Measurements from ENCODE around the gene SLC25A12. TPM values are rescaled to one million over a fixed set of nuclear protein-coding genes. Genes with fewer than 3 reads are reported as not detected.
"Not testable (repeated sequence)": the region's sequence is repeated elsewhere in the genome, so short reads cannot be mapped to it uniquely, and the experiment has no call there.

SLC25A12 gene, protein sequence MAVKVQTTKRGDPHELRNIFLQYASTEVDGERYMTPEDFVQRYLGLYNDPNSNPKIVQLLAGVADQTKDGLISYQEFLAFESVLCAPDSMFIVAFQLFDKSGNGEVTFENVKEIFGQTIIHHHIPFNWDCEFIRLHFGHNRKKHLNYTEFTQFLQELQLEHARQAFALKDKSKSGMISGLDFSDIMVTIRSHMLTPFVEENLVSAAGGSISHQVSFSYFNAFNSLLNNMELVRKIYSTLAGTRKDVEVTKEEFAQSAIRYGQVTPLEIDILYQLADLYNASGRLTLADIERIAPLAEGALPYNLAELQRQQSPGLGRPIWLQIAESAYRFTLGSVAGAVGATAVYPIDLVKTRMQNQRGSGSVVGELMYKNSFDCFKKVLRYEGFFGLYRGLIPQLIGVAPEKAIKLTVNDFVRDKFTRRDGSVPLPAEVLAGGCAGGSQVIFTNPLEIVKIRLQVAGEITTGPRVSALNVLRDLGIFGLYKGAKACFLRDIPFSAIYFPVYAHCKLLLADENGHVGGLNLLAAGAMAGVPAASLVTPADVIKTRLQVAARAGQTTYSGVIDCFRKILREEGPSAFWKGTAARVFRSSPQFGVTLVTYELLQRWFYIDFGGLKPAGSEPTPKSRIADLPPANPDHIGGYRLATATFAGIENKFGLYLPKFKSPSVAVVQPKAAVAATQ
- 25.2 TPM for total RNA-seq

DNA sequence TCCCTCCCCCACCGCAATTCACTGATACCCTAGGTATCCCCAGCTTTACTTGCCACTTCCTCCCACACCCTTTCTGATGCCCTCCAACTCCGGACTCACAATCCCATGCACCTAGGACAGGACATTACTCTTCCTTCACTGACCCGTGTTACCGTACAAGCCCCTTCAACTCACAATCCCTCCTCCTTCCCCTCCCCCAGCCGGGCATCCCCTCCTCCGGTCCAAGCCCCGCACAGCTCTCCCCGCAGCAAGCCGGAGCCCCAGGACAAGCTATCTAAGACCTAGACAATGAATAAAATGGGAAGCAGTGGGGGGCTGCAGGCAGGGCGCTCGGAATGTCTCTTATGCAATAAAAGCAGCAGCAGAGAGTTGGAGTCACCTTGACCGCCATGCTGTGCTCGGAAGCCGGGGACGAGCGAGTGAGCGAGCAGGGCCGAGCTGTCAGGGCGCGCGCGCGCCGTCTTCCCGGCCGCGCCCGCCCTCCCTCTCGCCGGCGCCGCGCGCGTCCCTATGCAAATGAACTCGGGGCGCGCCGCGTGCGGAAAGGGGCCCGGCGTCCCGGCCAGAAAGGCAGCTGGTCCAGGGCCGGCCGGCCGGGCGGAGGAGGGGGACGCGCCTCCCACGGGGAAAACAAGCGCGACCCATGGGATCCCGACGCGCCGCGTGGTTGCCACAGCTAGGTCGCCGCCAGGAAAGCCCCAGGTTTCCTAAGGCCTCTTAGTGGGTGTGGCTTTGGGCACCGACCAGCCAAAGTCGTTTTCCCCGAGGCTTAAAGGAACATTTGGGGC lies at the start of gene SLC25A12:
Gene SLC25A12, minus strand, starts transcription at position 421 of the 788 bp plus-strand sequence. Its CDS starts 30 bp downstream, at position 391.
- DNase-seq: peak; percentile 73

DNA sequence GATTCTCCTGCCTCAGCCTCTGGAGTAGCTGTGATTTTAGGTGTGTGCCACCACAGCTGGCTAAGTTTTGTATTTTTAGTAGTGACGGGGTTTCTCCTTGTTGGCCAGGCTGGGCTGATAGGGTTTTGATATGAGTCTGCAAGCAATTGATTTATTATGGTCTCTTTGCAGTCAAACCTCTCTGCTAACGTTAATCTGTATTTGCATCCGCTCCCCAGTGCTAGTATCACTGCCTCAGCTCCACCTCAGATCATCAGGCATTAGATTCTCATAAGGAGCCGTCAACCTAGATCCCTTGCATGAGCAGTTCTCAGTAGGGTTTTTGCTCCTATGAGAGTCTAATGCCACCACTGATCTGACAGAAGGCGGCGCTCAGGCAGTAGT lies 47.3 kb upstream of the SLC25A12 start:
- DNase-seq: no peak

DNA sequence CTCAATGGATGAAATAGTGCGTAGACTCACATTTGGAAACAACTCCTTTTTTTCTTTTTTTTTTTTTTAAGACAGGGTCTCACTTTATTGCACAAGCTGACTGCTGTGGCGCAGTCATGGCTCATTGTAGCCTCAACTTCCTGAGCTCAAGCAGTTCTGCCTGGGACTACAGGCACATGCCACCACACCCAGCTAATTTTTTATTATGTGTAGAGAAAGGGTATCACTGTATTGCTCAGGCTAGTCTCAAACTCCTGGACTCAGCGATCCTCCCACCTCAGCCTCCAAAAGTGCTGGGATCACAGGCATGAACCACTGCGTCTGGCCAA lies 45.7 kb upstream of the SLC25A12 start:
- no peak for DNase-seq

DNA sequence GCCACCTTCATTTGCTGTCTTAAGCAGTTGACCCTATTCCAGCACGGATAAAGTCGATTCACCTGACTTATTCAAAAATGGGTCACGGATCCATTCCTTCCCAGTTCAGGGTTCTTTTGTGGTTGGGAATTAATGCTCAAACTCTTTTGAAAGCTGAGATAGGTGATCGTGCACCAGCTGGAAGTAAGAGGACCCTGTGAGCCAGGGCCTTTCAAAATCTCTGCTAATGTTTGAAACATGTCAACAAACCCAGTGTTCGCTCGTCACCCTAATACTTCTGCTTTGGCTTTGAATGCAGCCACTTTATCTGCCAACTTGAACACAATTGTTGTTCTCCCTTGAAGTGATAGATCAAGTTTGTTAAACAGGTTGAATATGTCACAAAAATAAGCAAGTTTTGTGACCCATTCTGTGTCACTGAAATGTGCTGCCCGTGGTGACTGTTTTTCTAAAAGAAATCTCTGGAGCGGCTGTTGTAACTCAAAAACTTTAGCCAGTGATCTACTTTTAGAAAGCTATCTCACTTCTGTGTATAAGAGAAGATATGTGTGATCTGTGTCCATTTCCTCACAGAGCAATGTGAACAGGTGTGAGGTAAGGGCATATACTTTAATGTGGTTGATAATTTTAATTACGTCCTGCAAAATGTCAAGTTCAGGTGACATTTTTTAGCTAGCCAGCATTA lies 45.2 kb upstream of the SLC25A12 start:
- DNase-seq: no peak

DNA sequence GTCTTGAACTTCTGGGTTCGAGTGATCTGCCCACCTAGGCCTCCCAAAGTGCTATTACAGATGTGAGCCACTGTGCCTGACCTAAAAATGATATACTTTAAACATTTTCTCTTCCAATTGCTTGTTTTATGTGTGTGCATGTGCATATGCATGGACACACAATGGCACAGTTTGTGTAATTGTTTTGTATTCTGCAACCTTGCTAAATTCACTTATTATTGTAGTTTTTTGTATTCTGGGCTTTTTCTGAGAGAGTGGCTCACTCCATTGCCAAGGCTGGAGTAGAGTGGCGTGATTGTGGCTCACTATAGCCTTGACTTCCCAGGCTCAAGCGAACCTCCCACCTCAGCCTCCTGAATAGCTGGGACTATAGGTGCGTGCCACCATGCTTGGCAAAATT lies 36.3 kb upstream of the SLC25A12 start:
- no peak for DNase-seq

DNA sequence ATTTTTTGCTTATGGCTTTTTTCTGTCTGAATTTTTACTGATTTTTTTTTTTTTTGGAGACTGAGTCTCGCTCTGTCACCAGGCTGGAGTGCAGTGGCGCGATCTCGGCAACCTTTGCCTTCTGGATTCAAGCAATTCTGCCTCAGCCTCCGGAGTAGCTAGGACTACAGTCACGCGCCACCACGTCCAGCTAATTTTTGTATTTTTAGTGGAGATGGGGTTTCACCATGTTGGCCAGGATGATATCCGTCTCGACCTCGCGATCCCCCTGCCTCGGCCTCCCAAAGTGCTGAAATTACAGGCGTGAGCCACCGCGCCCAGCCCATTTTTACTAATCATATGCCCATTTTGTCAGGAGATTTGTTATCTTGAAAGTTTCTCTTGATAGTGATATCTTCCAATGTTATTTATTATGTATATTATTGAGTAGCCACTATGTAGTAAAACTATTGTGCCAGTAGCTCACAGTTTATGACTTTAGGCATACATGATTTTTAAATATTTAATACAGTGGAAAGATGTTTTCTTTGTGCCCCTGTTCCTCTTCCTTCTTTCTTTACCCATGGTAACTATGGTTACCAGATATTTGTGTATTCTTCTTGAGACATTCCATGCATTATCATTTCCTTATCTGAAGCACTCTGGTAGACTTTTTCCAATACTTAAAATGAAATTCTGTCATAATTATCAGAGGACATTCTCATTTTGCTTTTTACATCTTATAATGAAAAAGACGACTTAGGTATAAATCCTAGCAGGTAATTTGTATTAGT lies 30.3 kb upstream of the SLC25A12 start:
- DNase-seq: no peak

DNA sequence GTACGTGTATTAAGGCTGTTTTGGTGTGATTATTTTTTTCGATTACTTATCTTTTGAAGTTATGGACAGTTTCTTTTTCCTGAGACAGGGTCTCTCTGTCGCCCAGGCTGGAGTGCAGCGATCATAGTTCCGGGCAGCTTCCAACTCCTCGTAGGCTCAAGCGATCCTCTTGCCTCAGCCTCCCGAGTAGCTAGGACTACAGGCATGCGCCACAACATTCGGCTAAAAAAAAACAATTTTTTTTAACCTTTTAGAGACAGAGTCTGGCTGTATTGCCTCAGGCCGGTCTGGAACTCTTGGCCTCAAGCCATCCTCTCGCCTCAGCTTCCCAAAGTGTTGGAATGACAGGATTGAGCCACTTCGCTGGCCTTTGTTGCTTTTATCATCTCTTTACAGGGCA lies 29.2 kb upstream of the SLC25A12 start:
- DNase-seq: no peak

DNA sequence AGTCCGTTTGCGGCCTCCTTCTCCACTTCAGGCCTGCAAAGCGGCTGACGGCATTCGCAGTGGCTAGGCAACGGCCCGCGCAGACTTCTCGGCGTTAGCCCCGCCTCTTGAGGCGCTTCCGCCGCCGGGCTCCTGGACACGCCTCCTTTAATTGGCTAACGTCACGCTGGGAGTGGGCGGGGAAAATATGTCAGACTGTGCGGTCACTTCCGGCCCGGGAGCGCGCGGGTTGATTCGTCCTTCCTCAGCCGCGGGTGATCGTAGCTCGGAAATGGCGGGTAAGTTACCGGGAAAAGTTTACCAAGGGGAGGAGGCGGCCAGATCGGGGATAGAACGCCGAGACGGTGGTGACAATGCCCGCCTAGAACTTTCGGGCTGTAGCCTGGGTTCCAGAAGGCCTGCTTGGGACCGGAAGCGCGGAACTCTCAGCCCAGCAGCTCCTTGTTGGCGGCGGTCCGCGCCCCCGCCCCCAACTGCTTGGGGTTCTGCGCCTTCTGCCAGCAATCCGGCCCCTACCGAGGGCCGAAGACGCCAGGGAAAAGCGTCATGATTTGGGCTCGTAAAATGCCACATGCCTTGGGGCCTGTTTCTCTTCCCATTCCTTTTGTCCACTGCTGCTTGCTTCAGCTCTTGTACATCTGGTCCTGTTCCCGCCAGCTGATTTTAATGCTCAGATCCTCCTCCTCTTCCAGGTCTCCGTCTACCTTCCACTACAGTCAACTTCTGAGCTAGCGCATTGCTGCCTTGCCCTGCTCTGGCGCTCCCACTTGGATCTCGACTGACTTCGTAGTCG lies 28.4 kb upstream of the SLC25A12 start, which contains the start of gene HAT1:
Gene HAT1, plus strand, starts transcription at position 232 of the 793 bp plus-strand sequence. Its CDS starts 40 bp downstream, at position 272.
- DNase-seq: peak; percentile 98

DNA sequence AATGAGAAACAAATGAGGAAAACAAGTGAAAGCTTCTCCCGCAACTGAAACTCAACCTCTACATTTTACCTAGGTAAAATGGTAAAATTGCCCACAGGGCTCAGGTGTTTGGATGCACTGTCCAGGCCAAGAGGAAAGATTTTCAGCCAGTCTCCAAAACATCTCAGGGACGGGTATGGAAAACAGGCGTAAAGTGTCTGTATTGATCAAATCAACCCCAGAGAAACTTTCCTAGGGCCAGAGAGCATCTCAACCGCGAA lies 27.9 kb upstream of the SLC25A12 start:
- DNase-seq: no peak

DNA sequence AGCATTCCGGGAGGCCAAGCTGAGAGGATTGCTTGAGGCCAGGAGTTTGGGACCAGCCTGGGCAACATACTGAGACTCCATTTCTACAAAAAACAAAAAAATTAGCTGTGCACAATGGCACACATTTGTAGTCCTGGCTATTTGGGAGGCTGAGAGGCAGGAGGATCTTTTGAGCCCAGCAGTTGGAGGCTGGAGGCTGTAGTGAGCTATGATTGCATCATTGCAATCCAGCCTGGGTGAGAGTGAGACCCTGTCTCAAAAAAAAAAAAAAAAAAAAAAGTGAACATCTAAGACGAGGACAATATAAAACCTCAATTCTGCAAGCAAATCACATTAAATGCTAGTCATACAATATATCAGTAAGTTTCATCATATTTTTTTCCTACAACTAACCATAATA lies 25.4 kb upstream of the SLC25A12 start:
- DNase-seq: no peak

DNA sequence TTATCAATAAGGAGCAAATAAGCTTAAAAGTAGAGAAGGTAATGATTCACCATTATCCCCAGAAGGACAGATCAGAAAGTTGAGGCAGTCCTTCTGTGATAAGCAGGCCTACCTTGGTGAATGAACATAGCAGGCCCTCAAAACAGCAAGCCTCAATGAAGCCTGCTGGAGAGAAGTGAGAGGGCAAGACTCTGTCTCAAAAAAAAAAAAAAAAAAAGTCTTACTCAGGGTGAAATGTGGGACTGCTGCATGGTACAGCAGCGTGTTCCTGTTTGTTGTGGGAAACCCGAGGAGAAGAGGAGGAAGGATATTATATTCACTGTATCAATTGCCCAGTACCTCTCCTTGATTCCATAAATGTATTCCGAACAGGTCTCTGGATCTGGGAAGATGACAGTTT lies 19.5 kb upstream of the SLC25A12 start:
- no peak for DNase-seq

DNA sequence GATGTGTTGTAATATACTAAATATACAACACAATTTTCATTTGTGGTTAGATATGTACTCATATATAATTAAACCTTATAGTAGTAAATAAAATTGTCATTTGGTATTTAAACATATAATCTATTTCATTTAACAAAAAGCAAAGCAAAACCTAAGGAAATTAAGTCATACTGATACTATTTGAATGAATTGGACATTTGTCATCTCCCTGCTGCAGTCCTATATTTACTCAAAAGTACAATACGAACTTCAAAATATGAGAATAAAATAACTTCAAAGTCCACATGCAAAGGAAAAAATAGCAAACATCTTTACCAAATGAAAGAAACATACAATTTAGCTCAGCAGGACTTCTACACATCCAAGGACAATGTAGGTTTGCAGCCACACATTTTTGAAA lies 16.4 kb upstream of the SLC25A12 start:
- no peak for DNase-seq

DNA sequence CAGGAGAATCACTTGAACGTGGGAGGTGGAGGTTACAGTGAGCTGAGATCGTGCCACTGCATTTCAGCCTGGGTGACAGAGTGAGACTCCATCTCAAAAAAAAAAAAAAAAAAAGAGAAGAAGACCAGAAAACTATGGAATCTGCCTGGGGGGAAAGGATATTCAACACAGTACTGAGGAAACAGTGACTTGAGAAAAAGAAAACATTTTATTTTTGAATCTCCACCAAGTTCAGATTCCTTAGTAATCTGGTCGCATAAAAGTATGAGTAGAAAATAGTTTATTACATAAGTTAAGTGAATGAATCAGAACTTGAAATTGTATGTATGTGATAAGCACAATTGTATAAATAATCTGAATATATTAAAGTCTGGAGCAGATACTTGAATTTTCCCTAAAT lies 15.2 kb upstream of the SLC25A12 start:
- no peak for DNase-seq

DNA sequence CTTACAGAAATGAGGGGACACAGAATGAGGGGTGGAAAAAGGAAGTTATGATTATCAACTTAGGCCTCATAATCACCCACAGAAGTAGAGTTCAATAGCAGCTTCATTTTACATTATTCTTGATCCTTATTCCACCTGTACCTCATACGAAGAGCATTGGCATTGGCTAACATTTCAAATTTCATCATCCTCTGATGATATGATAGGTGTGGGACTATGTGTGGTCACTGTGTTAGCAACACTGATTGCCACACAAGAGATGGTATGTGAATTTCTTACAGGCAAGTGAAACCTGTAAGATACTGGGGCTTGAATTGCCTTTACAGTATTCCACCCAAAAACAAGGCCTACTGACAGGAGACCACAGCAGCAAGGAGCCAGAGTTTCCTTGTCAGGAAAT lies 14.2 kb upstream of the SLC25A12 start:
- no peak for DNase-seq

DNA sequence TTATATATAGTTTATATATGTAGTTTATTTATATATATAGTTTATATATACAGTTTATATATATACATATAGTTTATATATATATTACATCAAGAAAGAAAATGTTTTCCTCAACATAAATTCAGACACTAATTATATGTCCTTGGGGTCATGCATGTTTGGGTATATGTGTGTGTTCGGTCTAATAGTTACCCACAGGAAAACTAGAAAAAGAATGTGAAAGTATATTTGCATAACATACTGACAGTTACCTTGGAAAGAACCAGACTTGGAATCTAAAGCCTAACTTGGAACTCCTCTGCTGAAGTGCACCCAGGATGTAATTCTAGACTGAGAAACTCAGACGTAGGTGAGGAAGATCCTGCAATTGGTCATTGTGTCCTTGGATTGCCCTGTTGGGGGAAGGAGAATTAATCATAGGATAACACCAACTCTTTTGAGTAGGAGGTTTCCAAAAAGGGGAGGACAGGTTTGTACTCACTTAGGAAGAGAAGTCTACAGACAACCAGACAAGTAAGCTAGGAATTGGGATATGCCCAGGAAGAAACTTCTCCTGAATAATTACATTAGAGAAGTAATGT lies 8.9 kb upstream of the SLC25A12 start:
- DNase-seq: no peak

DNA sequence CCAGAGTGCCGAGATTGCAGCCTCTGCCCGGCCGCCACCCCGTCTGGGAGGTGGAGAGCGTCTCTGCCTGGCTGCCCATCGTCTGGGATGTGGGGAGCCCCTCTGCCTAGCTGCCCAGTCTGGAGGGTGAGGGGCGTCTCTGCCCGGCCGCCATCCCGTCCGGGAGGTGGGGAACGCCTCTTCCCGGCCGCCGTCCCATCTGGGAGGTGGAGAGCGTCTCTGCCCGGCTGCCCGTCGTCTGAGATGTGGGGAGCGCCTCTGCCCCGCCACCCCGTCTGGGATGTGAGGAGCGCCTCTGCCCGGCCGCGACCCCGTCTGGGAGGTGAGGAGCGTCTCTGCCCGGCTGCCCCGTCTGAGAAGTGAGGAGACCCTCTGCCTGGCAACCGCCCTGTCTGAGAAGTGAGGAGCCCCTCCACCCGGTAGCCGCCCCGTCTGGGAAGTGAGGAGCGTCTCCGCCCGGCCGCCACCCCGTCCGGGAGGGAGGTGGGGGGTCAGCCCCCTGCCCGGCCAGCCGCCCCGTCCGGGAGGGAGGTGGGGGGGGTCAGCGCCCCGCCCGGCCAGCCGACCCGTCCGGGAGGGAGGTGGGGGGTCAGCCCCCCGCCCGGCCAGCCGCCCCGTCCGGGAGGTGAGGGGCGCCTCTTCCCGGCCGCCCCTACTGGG lies 5.7 kb upstream of the SLC25A12 start:
- not testable (repeated sequence) for DNase-seq

DNA sequence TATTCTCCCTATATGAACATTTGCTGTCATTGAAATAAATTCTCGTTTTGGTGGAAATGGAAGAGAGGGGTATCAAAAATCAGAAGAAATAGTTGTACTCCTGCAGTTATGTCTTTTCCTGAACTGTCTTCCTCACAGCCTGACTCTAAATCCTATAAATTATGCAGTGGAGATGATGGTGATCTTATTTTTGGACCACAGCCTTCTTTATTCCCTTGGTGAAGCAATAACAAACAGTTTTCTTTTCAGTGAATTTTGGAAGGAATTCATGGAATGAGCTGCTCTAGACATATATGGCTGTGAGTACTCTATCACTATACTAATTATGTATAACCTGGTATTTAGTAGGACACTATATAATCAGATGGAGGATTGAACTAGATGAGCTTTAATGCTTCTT lies 1.7 kb upstream of the SLC25A12 start:
- no peak for DNase-seq

DNA sequence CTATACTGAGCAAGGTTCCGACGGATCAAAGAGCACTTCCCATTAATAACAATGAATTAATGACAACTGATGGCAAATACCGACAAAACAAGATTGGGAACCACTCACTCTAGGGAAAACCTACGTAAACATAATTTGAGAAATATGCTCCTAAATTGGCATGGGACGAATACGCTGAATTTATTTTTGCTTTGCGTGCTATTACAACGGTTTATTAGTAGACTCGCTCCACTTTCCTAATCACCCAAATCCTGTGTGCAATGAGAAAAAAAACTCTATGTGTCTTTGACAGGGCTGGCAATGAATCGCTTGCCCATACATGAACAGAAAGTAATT lies 536 bp upstream of the SLC25A12 start:
- peak; percentile 50 for DNase-seq

DNA sequence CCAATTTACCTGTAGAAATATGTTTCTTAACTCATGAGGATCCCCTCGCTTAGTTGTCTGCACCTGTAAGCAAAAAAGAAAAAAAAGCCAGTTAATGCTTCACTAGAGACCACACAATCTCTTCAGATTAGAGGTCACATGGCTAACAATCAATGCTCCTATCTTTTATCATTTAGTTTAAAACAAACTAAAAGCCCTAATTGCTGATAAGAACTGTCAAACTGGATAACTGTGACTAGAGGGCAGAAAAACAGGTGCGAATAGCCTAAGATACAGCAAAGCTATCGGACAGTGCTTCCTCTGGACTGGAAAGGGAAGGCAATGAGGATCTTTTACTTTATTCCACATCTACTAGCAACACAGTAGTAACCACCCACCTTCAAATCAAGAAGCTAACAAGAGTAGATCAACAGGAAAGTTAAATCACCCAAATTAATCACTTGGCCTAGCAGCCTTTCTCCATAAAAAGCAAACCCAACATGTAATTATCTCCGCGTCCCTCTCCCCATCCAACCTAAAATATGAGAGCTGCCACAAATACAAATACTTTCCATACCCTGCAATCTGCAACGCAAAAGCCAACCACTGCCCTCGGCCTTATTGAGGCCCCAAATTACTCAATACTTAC lies 734 bp downstream of the SLC25A12 start:
- no peak for DNase-seq

DNA sequence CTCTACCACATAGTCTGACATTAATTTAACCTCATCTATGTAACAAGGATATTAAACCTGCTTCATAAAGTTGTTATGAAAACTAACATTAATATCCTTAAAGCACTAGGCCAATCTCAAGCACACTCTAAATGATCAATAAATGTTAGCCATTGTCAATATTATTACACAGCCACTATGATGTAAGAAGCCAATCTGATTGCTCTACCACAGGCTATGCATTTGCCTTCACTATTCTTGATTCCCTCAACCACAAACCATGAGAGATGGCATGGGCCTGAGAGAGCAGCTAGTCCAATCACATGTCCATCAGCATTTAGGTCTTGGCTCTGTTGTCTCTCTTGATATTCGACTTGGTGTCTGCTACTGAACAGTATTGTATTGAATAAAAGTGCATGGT lies 4.2 kb downstream of the SLC25A12 start:
- DNase-seq: no peak
